CD4-positive, alpha-beta T cell treated with Interleukin-17A for 1 hour (primary cell): ENCODE results near the gene LGALS13.
A peak's percentile ranks its signal among the peaks of the same experiment; 100 is the strongest.

Source experiments
- DNase-seq: peaks from one replicate; pipeline ENCODE4 v3.0.0-alpha.2; 2020

Gene LGALS13, protein sequence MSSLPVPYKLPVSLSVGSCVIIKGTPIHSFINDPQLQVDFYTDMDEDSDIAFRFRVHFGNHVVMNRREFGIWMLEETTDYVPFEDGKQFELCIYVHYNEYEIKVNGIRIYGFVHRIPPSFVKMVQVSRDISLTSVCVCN

DNA sequence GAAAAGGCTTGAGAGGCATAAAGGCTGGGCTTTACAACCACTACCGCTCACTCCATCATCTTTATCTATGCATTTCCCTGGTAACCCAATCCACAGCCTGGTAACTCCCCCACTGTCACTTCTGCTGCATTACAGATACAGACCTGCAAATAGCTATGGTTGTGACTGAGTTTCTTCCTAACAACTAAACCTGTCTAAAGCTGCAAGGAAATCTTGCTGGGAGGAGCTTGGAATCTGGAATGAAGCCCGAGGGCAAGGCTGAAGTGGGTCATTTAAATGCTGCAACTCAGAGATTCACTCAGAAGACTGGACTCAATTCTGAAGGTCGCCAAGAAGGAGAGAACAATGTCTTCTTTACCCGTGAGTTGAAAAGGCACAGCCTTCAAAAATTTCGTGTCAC, at the start of gene LGALS13:
LGALS13 (plus strand) TSS at position 301 of the 400 bp plus-strand sequence; CDS start at position 346, 45 bp downstream.
- DNase-seq, result no peak

DNA sequence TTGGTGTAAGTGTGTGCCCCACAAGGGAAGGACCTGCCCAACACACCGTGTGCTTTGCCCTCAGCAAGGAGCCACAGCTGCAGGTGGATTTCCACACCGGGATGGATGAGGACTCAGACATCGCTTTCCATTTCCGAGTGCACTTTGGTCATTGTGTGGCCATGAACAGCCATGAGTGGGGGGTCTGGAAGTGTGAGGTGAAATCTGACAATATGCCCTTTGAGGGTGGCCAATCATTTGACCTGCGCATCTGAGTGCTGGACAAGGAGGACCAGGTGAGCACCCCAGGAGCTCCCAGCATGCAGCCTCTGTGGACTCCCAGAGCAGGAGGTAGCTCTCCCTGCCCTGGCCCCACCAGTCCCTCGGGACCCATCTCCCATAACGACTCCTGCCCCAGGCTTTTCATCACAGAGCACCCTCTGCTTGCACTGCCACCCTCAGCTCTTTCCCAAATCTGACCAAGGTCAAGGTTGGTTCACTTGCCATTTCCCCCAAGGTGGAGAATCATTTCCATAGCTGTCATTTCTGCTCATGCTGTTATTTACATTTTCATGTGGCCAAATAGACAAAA, 49.2 kb upstream of the LGALS13 start:
- no peak for DNase-seq

DNA sequence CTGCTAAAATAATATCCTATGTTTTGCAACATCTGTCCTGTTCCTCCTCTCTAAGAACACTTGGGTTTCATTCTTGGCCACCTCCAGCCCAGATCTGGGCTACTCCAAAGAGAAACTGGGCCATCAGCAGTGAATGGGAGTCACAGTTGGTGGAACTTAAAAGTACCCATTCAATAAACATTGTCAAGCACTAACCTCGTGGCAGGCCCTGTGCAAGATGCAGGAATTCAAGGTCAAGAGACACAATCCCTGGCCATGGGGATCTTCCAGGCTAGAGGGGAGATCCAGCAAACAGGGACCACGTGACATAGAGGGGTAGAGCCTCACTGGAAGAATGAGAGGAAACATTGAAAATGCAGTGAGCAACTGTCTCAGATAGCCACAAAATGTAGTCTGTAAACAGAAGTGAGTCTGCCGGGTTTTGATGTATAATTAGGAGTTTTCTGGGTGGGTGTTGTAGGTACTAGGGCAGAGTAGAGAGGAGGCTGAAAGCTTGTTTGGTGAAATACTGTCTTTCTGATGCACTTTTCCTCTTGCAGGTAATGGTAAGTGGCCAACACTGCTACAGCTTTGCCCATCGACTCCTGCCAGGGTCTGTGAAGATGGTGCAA, 47.5 kb upstream of the LGALS13 start:
- DNase-seq, result no peak

DNA sequence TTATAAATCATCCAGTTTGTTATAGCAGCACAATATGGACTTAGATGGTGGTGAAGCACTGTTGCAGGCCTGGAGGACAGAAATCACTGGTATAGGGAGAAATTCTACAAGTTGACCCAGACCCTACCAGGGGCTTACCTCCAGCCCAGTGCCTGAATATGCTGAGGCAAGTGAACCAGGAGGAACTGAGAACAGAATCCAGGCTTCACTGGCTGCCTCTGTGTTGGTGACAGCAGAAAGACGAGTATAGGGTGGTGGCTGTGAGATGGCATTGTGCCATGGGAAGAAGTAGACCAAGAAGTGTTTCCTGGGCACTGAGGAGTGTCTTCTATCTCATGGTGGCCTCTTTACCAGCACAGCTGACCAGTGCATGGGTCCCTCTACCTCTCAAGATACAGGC, 46.4 kb upstream of the LGALS13 start:
- no peak for DNase-seq

DNA sequence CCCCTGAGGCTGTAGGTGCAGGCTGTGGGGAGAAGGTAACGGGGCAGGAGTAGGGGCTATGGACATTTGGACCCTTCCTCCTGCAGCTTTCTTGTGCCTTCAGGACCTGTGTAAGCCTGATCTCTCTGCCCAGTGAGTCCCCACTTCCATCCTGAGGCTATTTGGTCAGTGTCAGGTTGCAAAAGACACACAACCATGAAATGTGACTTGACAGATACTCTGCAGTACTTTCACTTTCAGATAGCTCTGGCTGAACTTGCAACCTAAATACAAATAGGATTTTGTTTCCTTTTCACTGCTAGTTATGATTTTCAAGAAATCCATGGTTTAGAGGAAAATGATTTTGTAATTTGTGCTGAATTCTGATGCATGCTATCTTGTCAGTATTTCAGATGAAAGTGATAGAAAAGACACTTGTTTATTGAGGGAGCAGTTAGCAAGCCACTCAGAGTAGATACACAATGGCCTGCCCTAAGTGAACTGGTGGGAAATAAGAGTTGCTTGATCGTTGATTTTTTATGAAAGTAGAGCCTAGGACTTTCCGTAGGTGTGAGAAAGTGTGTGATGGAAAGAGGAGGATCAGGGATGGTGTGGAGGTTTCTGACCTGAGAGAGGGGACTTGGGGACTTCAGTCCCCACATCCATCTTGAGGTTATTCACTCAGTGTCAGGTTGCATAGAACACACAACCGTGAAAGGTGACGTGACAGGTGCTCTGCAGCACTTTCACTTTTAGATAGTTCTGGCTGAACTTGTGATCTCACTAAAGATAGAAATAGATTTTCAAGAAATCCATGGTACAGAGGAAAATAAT, 44.3 kb upstream of the LGALS13 start:
- DNase-seq, result peak; percentile 45

DNA sequence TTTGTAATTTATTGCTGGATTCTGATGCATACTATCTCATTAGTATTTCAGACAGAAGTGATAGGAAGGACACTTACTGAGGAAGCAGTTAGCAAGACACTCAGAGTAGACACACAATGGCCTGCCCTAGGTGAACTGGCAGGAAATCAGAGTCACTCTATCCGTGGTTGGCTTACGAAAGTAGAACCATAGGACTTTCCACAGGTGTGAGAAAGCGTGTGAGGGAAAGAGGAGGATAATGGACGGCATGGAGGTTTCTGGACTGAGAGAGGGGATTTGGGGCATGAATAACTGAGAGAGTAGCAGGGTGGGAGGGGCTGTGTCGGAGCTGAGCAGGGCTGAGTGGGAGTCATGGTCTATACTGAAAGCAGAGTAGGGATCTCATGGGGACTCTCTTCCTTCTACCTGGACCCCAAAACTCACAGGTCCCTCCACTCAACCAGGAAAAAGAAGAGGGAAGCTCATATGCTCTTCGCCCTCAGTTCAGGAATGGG, 43.7 kb upstream of the LGALS13 start:
- peak; percentile 45 for DNase-seq

DNA sequence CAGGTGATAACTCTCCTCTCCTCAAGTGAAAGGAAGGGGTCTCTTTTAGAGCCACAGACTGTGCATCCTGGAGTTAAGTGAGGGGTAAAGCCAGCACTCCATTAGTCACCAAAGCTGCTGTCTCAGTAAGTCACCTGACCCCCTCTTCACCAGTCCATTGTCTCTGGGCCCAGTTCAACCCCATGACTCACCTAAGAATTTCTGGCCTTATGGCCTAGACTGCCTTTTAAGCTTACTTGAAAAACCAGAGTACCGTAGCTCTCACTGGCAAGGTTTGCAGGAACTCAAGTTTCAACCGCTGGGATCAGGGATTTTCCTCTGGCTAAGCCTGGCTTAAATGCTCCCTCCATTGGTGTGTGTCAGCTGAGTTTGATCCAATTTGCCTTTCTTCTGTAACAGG, 38.9 kb upstream of the LGALS13 start:
- DNase-seq, result no peak

DNA sequence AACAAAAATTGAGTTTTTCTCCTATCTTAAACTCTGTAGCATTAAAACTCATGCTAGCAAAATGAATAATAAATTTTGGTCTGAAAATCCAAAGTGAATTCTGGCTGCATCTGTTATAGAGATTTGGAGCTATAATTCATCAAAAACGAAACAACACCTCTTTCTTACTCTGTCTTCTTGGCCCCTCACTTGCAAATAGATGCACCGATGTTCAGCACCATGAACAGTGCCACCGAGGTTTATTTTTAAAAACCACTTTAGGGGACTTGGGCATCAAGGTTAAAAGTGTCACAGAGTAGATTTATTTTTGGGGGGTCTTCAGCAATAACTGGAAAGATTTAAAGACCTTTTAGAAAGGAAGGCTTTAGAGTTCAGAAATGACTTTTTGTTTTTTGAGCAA, 36.3 kb upstream of the LGALS13 start:
- DNase-seq, result no peak

DNA sequence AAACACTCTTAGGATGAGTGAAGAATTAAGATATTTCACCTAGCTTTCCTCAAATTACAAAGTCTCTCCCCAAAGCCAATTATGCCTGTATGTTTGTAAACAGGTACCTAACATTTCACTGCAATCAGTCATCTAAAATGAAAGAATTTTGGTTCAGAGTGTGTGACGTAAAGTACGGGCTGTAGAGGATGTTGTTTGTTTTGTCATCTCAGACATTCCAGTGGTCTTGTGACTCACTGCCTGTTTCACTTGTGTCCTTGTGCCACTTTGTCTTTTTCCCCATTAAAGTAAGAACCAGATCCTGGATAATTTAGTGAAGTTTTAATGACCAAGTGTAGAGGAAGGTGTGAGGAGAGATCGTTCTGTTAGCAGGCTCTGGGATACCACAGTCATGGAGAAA, 33.7 kb upstream of the LGALS13 start:
- DNase-seq, result no peak

DNA sequence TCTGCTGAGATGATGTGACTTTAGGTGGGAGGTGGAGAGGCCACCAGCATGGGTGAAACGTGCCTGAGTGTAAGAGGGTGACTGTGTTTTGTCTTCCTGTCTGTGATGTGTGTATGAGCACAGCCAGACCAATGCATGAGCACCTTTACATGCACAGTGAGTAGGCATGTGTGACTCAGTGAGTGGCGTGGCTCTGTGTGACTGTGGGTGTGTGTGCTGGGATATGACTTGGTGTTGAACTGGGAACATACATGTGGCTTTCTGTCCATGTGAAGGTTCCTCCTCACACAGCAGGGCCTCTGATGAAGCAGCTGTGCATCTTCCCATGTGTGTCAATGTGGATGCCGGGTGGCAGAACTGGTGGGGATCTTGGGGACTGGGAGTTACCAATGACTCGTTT, 19.9 kb upstream of the LGALS13 start:
- DNase-seq, result no peak

DNA sequence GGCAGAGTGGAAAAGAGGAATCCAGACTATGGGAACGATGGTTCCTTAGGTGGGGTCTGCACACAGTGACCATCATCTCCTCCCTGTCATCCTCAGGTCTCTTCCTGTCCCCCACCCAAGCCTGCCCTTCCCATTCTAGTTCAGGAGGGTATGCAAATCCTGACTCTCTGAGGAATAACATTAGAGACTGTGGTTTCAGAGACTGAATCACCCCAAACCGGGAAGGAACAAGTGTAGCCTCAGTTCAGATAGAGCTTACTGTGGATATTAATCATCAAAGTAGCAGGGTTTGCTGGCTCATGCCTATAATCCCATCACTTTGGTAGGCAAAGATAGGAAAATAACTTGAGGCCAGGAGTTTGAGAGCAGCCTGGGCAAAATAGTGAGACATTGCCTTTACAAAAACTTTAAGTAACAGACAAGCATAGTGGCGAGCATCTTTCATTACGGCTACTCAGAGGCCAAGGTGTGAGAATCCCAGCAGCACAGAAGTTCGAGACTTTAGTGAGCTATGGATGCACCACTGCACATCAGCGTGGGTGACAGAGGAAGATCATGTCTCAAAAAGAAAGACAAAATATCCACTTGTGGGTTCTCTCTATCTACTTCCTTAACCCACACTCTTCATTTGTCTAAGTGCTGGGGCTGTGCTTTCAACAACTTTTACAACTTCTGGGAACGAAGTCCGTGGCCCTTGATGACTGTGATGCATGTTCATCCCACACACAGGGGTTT, 19.3 kb upstream of the LGALS13 start:
- no peak for DNase-seq

DNA sequence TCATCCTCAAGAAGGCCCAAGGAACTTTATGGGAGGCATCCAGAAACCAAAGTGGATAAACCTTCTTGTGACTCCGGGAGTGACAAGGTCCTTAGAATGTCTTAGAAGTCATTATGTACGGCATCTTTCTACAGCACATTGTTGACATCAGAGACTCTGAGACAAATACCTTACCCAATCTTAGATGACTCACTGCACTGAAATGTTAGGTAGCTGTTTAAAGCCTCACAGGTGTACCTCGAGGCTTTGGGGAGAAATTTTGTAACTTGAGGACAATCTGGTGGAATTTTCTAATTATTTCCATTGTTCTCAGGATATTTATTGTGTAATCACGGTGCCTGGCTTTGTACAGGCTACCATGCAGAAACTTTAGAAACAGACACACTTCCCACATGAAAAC, 14.8 kb upstream of the LGALS13 start:
- no peak for DNase-seq

DNA sequence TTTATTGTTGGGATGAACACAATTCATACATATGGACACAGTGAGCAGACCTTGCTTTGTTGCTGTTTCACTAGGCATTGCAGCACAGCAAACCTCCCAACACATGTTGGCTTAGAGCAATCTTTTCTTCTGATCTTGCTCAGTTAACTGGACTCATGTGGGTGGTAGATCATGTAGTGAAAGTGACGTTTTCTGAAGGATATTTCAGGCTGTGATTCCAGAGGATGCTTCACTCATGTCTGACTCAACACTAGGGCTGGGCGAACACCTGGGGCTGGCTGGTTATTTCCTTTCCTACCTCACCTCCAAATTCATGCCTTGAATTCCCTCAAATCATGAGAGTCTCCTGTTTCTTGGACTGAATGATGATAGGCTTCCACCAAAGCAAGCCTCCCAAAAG, 14.3 kb upstream of the LGALS13 start:
- DNase-seq, result no peak

DNA sequence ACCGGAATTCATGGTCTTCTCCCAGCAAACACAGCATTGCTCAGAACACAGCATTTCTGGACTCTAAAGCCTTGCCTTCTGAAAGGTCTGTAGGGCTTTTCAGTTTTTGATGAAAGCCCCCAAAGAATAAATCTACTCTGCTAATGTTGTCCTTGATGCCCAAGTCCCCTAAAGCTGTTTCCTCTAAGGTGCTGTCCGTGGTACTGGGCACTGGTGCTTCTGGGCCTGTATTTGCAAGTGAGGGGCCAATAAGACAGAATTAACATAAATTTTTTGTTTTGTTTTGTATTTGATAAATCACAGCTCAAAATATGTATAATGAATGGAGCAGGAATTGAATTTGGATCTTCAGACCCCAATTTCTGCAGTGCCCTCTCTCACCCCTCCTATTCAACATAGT, 12.1 kb upstream of the LGALS13 start:
- no peak for DNase-seq

DNA sequence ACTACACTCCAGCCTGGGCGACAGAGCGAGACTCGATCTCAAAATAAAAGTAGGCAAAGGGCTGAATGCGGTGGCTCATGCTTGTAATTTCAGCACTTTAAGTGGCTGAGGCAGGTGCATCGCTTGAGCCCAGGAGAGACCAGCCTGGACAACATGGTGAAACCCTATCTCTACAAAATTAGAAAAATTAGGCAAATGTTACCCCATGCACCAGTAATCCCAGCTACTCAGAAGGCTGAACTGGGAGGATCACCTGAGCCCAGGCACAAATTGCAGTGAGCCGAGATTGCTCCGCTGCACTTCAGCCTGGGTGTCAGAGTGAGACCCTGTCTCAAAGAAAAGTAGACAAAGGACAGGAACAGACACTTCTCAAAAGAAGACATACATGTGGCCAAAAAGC, 9.9 kb upstream of the LGALS13 start:
- no peak for DNase-seq

DNA sequence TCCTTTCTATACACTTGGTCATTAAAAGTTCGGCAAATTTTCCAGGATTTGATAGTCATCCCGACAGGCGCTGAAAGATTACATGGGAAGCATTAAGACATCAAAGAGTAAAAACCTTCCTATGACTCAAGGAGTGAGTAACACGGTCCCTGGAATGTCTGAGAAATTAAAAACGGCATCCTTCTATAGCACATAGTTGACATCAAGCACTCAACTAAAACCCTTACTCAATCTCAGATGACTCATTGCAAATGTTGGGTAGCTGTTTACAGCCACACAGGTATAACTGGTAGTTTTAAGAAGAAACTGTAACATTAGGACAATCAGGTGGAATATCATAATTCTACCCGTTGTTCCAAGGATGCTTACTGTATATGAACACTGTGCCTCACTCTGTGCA, 6.4 kb upstream of the LGALS13 start:
- no peak for DNase-seq

DNA sequence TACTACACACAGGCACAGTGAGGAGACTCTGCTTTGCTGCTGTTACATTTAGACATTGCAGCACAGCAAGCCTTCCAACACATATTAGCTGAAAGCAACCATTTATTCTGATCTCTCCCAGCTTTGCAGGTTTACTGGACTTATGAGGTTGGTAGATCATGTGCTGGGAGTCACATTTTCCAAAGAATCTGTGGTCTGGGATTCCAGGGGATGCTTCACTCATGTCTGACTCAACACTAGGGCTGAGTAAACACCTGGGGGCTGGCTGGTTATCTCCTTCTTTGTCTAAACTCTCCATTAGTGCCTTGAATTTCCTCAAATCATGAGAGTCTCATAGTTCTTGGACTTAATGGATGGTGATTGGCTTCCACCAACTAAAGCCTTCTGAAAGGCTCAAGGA, 5.4 kb upstream of the LGALS13 start:
- no peak for DNase-seq

DNA sequence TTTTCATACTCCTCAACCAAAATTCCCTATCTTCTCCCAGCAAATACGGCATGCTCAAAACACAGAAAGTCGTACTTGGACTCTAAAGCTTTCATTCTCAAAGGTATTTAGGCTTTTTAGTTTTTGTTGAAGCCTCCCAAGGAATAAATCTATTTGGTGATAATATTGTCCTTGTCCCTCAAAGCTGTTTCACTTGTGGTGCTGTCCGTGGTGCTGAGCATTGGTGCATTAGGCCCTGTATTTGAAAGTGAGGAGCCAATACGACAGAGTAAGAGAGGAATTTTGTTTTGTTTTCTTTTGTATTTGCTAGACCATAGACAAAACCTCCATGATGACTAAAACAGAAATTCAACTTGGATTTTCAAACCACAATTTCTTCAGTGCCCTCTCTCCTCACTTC, 3.2 kb upstream of the LGALS13 start:
- DNase-seq, result peak; percentile 2

DNA sequence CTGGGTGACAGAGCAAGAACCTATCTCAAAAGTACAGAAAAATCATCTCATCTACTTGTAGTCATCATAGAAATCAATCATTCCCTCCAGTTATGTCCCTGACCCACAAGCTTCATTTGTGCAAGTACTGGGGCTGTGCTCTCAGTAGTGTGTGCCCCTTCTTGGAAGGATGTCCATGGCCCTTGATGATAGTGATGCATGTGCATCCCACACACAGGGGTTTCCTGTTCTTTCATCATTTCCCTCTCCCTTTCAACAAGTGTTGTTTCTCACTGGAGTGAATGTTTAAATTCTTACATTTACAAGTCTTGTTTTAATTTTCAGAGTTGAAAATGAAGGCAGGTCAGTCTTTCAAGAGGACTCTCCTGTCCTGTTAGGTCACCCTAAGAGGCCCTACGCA, 1.5 kb downstream of the LGALS13 start:
- DNase-seq, result no peak

DNA sequence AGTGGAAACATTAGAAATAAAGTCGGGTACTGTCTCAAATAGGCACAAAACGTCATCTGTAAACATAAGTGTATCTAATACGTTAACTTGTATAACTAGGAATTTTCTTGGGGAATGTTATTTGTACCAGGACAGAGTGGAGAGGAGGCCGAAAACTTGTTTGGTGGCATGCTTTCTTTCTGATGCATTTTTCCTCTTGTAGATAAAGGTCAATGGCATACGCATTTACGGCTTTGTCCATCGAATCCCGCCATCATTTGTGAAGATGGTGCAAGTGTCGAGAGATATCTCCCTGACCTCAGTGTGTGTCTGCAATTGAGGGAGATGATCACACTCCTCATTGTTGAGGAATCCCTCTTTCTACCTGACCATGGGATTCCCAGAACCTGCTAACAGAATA, 4.7 kb downstream of the LGALS13 start:
- no peak for DNase-seq

DNA sequence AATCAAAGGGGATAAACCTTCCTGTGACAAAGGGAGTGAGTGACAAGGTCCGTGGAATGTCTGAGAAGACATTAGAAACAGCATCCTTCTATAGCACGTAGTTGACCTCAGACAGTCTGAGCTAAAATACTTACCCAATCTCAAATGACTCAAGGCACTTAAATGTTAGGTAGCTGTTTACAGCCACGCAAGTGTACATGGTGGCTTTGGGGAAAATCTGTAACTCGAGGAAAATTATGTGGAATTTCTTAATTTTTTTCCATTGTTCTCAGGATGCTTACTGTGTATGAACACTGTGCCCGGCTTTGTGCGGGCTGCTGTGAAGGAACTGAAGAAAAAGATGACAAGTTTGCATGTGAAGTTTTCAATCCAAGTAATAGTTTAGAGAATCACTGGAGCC, 5.2 kb downstream of the LGALS13 start:
- DNase-seq, result no peak

DNA sequence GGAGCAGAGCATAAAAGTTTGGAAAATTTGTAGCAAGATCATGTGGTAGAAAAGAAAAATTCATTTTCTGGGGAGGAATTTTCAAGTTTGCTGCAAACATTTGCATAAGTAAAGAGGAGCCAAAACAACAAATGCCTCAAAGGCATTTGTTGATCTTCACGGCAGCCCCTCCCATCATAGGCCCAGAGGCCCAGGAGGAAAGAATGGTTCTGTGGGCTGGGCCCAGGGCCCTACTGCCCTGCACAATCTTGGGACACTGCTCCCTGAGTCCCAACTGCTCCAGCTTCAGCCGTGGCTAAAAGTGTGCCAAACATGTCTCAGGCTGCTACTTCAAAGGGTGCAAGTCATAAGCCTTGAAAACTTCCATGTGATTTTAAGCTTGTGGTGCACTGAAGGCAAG, 11.3 kb downstream of the LGALS13 start:
- no peak for DNase-seq

DNA sequence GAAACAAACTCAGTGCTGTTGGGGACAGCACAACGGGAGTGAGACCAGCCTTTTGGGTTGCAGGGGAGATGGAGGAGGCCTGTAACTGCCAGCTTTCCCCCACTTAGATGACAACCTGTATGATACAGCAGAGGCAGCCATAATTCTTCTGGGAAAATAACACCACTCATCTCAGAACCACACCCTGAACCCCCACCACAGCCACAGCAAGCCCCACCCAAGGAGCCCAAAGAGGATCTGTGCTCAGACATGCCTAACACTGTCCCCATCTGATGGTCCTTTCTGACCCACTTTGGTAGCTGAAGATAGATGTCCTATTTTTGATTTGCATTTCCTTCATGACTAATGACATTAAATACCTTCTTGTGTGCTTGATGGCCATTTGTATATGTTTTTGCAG, 15.4 kb downstream of the LGALS13 start:
- DNase-seq, result no peak
